ENCODE results near the gene CCDC50. TPM values are rescaled to one million over a fixed set of nuclear protein-coding genes. Genes with fewer than 3 reads are reported as not detected.
A peak's percentile ranks its signal among the peaks of the same experiment; 100 is the strongest.

CCDC50 gene
- polyA plus RNA-seq, 5 donors = 45.3 to 83.8 (median 66.8) TPM

- no peak for DNase-seq
Observed at GRCh38 chr3:191314109-191314728, 15.0 kb upstream of the CCDC50 start.

GRCh38 chr3:191316876-191317603, 12.2 kb upstream of the CCDC50 start:
- no peak for DNase-seq

- no peak for DNase-seq
Observed at GRCh38 chr3:191320316-191320715, 8.9 kb upstream of the CCDC50 start.

- no peak for DNase-seq
Observed at GRCh38 chr3:191321019-191321767, 8.0 kb upstream of the CCDC50 start.

GRCh38 chr3:191324936-191325335, 4.3 kb upstream of the CCDC50 start:
- no peak for DNase-seq

GRCh38 chr3:191327526-191327925, 1.7 kb upstream of the CCDC50 start:
- DNase-seq = no peak

- peak in 1 of 2 donors; percentile 19 for DNase-seq
Observed at GRCh38 chr3:191328383-191328961, 722 bp upstream of the CCDC50 start.

GRCh38 chr3:191329654-191330529, 698 bp downstream of the CCDC50 start, which contains the start of gene UTS2B:
UTS2B (minus strand) TSS chr3:191330526; CDS start chr3:191282189, 48,337 bp downstream.
- DNase-seq = peak; percentile 63 to 76

GRCh38 chr3:191330530-191331048, 1.4 kb downstream of the CCDC50 start:
- DNase-seq = no peak

- no peak for DNase-seq
Observed at GRCh38 chr3:191331388-191331787, 2.2 kb downstream of the CCDC50 start.

- DNase-seq = no peak
Observed at GRCh38 chr3:191333298-191333880, 4.2 kb downstream of the CCDC50 start.

GRCh38 chr3:191334346-191334893, 5.2 kb downstream of the CCDC50 start:
- DNase-seq = no peak

- DNase-seq = no peak
Observed at GRCh38 chr3:191336833-191337232, 7.6 kb downstream of the CCDC50 start.

- DNase-seq = no peak
Observed at GRCh38 chr3:191338177-191338488, 8.9 kb downstream of the CCDC50 start.

- no peak for DNase-seq
Observed at GRCh38 chr3:191339316-191339917, 10.2 kb downstream of the CCDC50 start.

GRCh38 chr3:191340351-191340750, 11.2 kb downstream of the CCDC50 start:
- DNase-seq = no peak

- no peak for DNase-seq
Observed at GRCh38 chr3:191340966-191341365, 11.8 kb downstream of the CCDC50 start.

- no peak for DNase-seq
Observed at GRCh38 chr3:191342006-191342405, 12.8 kb downstream of the CCDC50 start.

GRCh38 chr3:191342411-191342810, 13.2 kb downstream of the CCDC50 start:
- no peak for DNase-seq

GRCh38 chr3:191343115-191343514, 13.9 kb downstream of the CCDC50 start:
- DNase-seq = no peak
